Activated naive CD4-positive, alpha-beta T cell treated with Interleukin-2 at 50 U/mL for 16 hours (primary cell): ENCODE measurements around the gene PTGIS.

Experiments used
- DNase-seq: peaks from one replicate; pipeline ENCODE4 v3.0.0-alpha.2; 2020

Gene PTGIS

DNA sequence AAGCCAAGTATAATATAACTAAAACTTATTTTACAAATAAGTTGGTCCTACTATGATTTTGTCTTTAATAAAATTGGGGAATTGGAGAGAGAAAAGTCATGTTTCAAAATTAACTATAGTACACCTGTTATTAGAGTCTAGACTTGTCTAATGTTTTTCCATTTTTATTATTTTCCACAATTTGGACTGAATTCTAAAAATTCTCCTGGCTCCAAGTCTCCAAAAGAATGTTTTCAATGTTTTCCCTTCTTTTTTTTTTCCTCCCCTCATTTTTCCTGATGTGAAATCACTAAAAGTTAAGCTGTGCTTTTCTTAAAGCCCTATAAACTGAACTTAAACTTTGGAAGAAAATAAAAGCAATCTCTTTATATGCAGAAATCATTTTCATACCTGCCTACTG lies 11.3 kb downstream of the PTGIS start:
- no peak for DNase-seq

- DNase-seq, result no peak
These were observed 18.0 kb downstream of the PTGIS start for GRCh38 chr20:49549801-49550551.

- DNase-seq, result no peak
These were observed 19.5 kb downstream of the PTGIS start for GRCh38 chr20:49548371-49548947.

- no peak for DNase-seq
These were observed 22.4 kb downstream of the PTGIS start for GRCh38 chr20:49545572-49545971.

DNA sequence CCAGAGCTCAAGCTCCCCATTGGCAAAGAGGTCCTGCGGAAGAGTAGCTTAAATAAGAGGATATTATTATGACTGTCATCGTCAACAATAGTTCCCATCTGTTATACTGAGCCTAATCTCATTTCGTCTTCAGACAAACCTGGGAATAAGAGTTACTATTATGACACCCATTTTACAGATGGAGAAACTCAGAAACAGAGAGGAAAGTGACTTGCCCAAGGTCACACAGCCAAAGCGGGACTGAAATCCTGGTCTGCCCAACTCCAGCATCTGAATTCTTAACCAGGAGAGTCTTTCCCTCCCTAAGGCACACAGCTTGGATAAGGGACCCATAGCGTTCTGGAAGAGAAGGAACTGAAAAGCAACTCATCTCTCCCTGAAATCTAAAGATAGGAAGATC lies 23.4 kb downstream of the PTGIS start:
- DNase-seq, result no peak

GRCh38 chr20:49543858-49544437 lies 24.0 kb downstream of the PTGIS start:
- no peak for DNase-seq

DNA sequence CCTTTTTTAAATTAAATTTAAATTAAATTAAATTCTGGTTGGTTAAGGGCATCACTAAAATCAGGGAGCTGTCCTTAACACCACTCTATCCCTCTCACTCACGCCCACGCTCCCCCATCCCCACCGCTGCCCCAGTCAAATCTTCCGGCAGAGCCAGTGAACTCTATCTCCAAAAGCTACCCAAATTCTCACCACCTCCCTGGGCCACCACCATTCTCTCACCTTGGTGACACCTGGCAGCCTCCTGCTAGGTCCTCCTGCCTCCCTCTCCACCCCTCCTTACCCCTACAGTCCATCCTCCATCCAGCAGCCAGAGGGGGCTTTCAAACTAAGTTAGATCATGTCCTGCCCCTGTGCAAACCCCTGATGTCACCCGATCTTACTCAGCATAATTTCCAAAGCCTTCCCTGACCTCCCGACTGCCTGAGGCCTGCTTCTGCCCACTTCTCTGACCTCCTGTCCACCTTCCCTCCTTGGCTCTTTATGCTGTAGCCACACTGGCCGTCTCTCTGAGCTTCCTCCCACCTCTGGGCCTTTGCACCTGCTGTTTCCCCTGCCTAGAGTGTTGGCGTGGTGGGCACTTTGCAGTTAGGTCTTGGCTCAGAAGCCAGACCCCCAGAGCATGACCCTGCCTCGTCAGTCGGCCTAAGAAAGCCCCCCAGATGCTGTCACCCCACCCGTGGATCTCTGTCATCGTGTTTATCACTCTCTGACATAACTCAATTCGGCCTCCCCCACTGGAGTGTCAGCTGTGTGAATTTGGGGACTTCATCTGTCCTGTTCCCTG lies 24.7 kb downstream of the PTGIS start:
- no peak for DNase-seq

GRCh38 chr20:49542514-49542991 lies 25.4 kb downstream of the PTGIS start:
- DNase-seq, result no peak

GRCh38 chr20:49541733-49542513 lies 26.0 kb downstream of the PTGIS start:
- peak; percentile 76 for DNase-seq

DNA sequence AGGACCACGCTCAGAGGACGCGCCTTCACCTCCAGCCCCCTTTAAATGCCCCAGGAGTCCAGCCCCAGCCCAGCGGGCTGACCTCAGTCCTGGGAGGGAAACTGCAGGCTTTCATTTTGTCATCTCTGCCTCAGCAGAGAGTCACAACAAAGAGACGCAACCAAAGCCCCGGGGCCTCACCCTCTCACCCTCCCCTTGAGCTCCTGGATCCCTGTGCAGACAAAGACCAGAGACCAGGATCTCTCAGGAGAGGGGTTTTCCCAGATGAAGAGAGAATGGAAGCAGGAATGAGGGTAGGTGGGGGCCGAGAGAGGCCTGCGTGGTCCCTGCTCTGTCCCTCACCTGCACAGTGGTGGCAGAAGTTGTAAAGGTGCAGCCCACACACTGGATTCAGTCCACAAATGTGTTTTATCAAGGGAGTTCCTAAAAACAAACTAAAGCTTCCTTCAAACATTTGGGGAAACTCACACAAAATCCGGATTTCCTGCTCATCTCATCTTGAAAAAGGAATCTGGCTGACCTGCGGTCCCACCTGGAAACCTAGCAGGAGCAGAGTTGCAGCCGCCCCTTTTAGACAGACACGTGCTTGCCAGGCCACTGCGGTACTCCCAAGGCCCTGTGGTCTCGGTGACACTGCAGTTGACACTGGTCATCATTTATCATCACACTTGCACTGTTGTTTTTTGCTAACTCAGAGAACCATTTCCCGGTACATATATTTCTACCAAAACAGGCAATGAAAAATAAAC lies 27.1 kb downstream of the PTGIS start:
- no peak for DNase-seq

- no peak for DNase-seq
These were observed 27.7 kb downstream of the PTGIS start for GRCh38 chr20:49540232-49540620.

GRCh38 chr20:49539481-49540231 lies 28.3 kb downstream of the PTGIS start:
- no peak for DNase-seq

- DNase-seq, result no peak
These were observed 29.0 kb downstream of the PTGIS start for GRCh38 chr20:49538950-49539349.

- DNase-seq, result peak; percentile 61
These were observed 33.7 kb downstream of the PTGIS start for GRCh38 chr20:49534255-49534712.

DNA sequence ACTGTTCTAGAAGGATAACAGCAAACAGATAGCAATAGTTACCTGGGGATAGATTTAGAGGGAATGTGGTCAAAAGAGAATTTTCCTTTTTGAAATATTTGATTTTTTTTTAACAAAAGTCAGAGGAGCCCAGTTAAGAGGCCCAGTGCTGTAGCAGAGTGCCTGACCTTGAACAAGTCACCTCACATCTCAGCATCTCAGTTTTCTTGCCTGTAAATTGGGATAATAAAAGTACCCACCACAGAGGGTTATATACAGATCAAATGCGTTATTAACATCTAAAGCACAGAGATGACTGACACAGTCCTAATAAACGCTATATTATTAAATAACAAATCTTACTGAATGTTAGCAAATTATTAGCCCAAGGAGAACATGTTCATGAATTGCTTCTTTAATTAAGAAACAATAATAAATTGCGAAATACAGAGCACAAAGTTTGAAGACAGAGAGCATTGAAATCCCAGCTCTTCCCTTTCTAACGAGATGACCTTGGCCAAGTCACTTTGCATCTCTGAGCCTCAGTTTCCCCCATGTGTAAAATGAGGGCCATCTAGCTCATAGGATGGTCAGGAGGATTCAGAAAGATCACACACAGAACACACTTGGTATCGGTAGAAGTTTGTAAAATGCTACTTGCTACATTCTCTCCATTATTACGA lies 35.5 kb downstream of the PTGIS start:
- DNase-seq, result no peak

- no peak for DNase-seq
These were observed 38.5 kb downstream of the PTGIS start for GRCh38 chr20:49529470-49529869.

GRCh38 chr20:49526568-49526967 lies 41.4 kb downstream of the PTGIS start:
- DNase-seq, result no peak

GRCh38 chr20:49526056-49526455 lies 41.9 kb downstream of the PTGIS start:
- no peak for DNase-seq

- DNase-seq, result no peak
These were observed 44.1 kb downstream of the PTGIS start for GRCh38 chr20:49523767-49524360.

DNA sequence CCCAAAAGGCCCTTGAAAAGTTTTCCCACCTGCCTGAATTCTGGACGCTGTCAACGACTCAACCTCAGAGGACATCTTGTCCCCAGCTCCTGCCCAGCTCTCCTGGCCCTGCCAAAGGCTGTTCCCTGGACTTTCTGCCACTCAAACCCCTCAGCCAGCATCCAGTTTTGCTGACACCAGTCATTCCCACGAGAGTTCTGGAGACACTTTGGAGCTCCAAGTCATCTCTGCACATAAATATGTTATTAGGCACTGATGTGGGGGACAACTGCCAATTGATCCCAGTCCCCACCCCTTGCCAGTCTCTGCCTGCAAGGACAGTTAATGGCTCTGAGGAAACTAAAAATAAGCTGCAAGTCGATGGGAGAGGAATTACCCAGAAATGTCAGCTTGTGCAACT lies 46.6 kb downstream of the PTGIS start:
- no peak for DNase-seq
